GM10266 (cell line): ENCODE results near the gene NHEJ1.
A peak's percentile ranks its signal among the peaks of the same experiment; 100 is the strongest.

Experiments used
- DNase-seq: peaks from one replicate; pipeline ENCODE4 v3.0.0; 2012; ENCODE audit errors: extremely low spot score
- TF ChIP-seq, protein P1 (sequence below): IDR thresholded peaks from 2 replicates; pipeline ENCODE4 v1.5.1; 2012; ENCODE audit warnings: mild to moderate bottlenecking, low read depth; ENCODE audit not compliant: control insufficient read depth, insufficient read depth; ENCODE audit errors: missing control alignments

Gene NHEJ1

GRCh38 chr2:219160186-219161017 is at the start of gene NHEJ1:
Gene NHEJ1, minus strand, starts transcription at chr2:219160815. Its CDS starts 2,453 bp downstream, at chr2:219158362.
- TF ChIP-seq, protein P1, sequence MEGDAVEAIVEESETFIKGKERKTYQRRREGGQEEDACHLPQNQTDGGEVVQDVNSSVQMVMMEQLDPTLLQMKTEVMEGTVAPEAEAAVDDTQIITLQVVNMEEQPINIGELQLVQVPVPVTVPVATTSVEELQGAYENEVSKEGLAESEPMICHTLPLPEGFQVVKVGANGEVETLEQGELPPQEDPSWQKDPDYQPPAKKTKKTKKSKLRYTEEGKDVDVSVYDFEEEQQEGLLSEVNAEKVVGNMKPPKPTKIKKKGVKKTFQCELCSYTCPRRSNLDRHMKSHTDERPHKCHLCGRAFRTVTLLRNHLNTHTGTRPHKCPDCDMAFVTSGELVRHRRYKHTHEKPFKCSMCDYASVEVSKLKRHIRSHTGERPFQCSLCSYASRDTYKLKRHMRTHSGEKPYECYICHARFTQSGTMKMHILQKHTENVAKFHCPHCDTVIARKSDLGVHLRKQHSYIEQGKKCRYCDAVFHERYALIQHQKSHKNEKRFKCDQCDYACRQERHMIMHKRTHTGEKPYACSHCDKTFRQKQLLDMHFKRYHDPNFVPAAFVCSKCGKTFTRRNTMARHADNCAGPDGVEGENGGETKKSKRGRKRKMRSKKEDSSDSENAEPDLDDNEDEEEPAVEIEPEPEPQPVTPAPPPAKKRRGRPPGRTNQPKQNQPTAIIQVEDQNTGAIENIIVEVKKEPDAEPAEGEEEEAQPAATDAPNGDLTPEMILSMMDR = peak; percentile 96
- DNase-seq = peak; percentile 94

DNA sequence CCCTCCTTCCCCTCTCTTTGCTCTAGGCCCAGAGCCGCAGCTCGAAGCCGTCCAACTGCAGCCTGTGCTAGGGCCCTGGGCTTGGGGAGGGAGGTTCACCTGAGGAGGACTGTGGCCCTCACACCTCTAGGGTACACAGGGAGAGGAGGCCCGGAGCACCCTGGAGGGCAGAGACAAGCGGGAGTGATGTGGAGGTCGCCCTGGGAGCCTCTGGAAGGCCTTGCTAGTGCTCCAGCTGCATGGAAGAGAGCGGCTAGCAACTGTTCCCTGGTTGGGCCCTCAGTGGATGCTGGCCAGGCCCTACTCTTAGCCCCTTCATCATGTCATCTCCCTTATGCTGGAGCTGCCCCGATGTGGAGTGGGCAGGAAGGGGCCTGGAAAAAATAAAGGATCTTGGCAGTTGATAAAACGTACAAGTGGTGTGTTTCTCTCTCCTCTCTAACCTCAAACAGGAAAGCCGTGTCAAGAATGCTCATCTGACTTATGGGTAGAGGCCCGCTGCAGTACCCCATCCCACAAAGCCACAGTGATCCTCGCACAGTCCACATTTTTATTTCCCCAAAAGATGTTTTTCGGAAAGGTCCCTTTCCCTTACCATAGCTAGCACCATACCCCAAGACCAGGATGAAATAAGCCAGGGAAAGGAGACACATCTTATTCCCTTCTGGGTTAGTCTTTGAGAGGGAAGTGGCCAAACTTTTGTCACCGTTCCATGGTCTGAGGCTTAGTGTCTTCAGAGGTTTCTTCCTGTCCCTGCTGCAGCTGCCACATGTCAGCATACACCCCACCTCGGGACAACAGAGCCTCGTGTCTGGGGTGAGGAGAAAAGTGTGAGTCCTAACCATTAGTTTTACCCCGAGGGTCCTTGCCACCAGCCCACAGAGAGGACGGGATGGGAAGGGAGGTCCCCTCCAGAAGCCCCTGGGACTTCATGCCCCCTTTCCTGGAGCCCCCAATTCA is 48.9 kb upstream of the NHEJ1 start:
- TF ChIP-seq, protein P1 = no peak
- no peak for DNase-seq

GRCh38 chr2:219207884-219208740 is 47.5 kb upstream of the NHEJ1 start:
- TF ChIP-seq, protein P1 = no peak
- DNase-seq = no peak

- TF ChIP-seq, protein P1 = no peak
- no peak for DNase-seq
Measured at GRCh38 chr2:219207134-219207883, 46.7 kb upstream of the NHEJ1 start.

DNA sequence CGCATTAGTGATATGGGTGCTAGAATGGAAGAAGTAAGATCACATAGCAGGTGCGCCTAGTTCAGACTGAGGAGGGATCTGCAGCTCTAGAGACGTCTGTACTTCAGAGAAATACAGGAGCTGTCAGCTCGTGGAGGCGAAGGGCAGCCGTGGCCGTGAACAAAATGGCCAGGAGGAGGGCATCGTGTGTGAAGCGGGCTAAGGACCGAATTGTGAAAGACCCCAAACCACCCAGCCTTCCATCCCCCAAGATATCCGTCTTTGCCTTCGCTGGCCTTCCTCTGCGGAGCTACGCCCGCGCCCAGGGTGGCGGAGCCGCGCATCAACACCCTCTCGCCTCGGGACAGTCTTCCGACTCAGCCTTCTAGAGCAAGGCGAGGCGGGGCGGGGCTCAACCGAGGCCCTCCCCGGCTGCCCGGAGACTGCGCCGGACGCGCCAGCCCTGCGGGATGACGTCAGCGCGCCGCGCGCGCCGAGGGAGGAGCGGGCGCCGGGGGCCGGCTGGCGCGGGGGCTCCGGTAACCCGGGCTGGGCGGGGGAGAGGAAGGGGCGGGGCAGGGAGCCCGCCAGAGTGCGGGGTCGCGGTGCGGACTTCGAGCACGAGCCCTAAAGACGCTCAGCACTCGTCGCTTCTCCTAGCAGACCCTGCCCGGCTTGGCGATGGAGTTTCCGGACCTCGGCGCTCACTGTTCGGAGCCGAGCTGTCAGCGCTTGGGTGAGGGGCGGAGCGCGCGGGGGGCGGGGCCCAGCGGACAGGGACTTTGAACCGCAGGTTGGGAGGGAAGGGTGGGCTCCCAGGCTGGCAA is 45.9 kb upstream of the NHEJ1 start, which contains the start of gene ZFAND2B:
ZFAND2B (plus strand) TSS at position 455 of the 806 bp plus-strand sequence; CDS start at position 661, 206 bp downstream.
- DNase-seq = peak; percentile 99
- TF ChIP-seq, protein P1 = no peak

DNA sequence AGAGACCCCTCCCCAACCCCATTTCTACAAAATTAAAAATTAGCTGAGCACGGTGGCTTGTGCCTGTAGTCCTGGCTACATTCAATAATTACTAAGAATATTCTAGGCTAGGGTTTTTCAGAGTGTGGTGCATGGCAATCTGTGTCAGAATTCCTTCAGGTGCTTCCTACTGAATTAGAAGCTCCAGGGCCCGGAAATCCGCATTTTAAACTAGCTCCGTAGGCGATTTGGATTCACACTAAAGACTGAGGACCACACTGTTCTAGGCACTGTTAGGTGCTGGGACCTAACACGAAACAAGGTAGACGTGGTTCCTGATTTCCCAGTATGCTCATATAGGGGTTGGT is 45.3 kb upstream of the NHEJ1 start:
- DNase-seq = no peak
- TF ChIP-seq, protein P1 = no peak
